IMR-90 (cell line): Measurements from ENCODE around the gene DUSP8. TPM values are rescaled to one million over a fixed set of nuclear protein-coding genes. Genes with fewer than 3 reads are reported as not detected.

Experiments used
- ATAC-seq: fragments of 200-7000 bp; cut with Tn5 transposase; 2 replicates; pipeline ENCODE4 v1.9.1; 2020; ENCODE audit warnings: low read depth, mild to moderate bottlenecking, moderate library complexity
- BruUV-seq: library from RNA; stranded (reverse); fragments of 400-500 nt; replicated peaks from 2 replicates; lab custom pipeline; 2021; lab: Mats Ljungman, UMichigan
- CTCF ChIA-PET: fragments of 300-600 bp; formaldehyde crosslinking; extraction: SDS; loops from one replicate; lab custom pipeline; 2021; ENCODE audit warnings: antibody characterized with exemption; lab: Yijun Ruan, JAX
- POLR2A ChIA-PET: fragments of 300-600 bp; sonication (Branson Sonifier 250); formaldehyde crosslinking; loops from one replicate; lab custom pipeline; 2022; ENCODE audit warnings: antibody characterized with exemption; ENCODE audit not compliant: unreplicated experiment; lab: Charles Lee
- DNase-seq: peaks from one replicate; pipeline ENCODE4 v3.0.0; 2013
- H2AFZ ChIP-seq: replicated peaks from 2 replicates; pipeline ENCODE3; 2013; ENCODE audit warnings: low read length, mild to moderate bottlenecking; ENCODE audit not compliant: poor library complexity
- H2AK5ac ChIP-seq: 2 replicates; pipeline ENCODE4 v1.6.1; 2013; ENCODE audit warnings: low read depth, low read length, inconsistent platforms
- H2AK9ac ChIP-seq: replicated peaks from 2 replicates; pipeline ENCODE3; 2013; ENCODE audit warnings: mild to moderate bottlenecking, low read depth, low read length, moderate library complexity; ENCODE audit not compliant: poor library complexity
- H2BK120ac ChIP-seq: 2 replicates; pipeline ENCODE4 v1.6.1; 2013; ENCODE audit warnings: low read depth, low read length, inconsistent platforms
- H2BK15ac ChIP-seq: 3 replicates; pipeline ENCODE4 v1.6.1; 2013; ENCODE audit warnings: low read depth, low read length, inconsistent platforms
- H2BK20ac ChIP-seq: 2 replicates; pipeline ENCODE4 v1.6.1; 2013; ENCODE audit warnings: low read depth, mild to moderate bottlenecking, inconsistent platforms, low read length, moderate library complexity
- H2BK5ac ChIP-seq: 2 replicates; pipeline ENCODE4 v1.6.1; 2013; ENCODE audit warnings: mild to moderate bottlenecking, low read depth, low read length, inconsistent platforms; ENCODE audit not compliant: poor library complexity, severe bottlenecking
- H3K14ac ChIP-seq: replicated peaks from 2 replicates; pipeline ENCODE4 v1.6.1; 2013; ENCODE audit warnings: low read depth, low read length, inconsistent platforms
- H3K18ac ChIP-seq: 2 replicates; pipeline ENCODE4 v1.6.1; 2013; ENCODE audit warnings: low read depth, low read length, control low read depth
- H3K23ac ChIP-seq: 2 replicates; pipeline ENCODE4 v1.6.1; 2013; ENCODE audit warnings: low read depth, low read length, inconsistent platforms
- H3K27ac ChIP-seq: 2 replicates; pipeline ENCODE4 v1.5.1; 2013; ENCODE audit warnings: mild to moderate bottlenecking, control low read depth, low read length; ENCODE audit not compliant: insufficient read depth
- H3K27me3 ChIP-seq: 2 replicates; pipeline ENCODE4 v1.6.1; 2013; ENCODE audit warnings: low read length; ENCODE audit not compliant: control insufficient read depth, insufficient read depth
- H3K36me3 ChIP-seq: 2 replicates; pipeline ENCODE4 v1.6.1; 2013; ENCODE audit warnings: low read length, mixed read lengths; ENCODE audit not compliant: control insufficient read depth, insufficient read depth
- H3K4ac ChIP-seq: 2 replicates; pipeline ENCODE4 v1.6.1; 2013; ENCODE audit warnings: low read depth, low read length, inconsistent platforms
- H3K4me1 ChIP-seq: 2 replicates; pipeline ENCODE4 v1.6.1; 2013; ENCODE audit warnings: low read length, mixed read lengths; ENCODE audit not compliant: control insufficient read depth, insufficient read depth
- H3K4me2 ChIP-seq: 2 replicates; pipeline ENCODE4 v1.6.1; 2013; ENCODE audit warnings: low read depth, mild to moderate bottlenecking, control low read depth, low read length, moderate library complexity
- H3K4me3 ChIP-seq: 2 replicates; pipeline ENCODE4 v1.5.1; 2013; ENCODE audit warnings: low read depth, mild to moderate bottlenecking, control low read depth, low read length, moderate library complexity; ENCODE audit not compliant: insufficient read depth
- H3K56ac ChIP-seq: 2 replicates; pipeline ENCODE4 v1.6.1; 2013; ENCODE audit warnings: low read length, inconsistent platforms; ENCODE audit not compliant: insufficient read depth; ENCODE audit errors: extremely low read depth
- H3K79me1 ChIP-seq, 2 experiments: 2 replicates each; pipeline ENCODE4 v1.6.1; 2013; ENCODE audit warnings: low read length in 2 of 2, inconsistent platforms in 1 of 2, low read depth in 1 of 2
- H3K9ac ChIP-seq: 2 replicates; pipeline ENCODE4 v1.6.1; 2013; ENCODE audit warnings: low read depth, low read length, control low read depth
- H3K9me1 ChIP-seq: 2 replicates; pipeline ENCODE4 v1.6.1; 2013; ENCODE audit warnings: low read length, inconsistent platforms; ENCODE audit not compliant: insufficient read depth
- H3K9me3 ChIP-seq: 2 replicates; pipeline ENCODE4 v1.6.1; 2013; ENCODE audit warnings: low read length; ENCODE audit not compliant: control insufficient read depth, insufficient read depth
- H4K20me1 ChIP-seq: 2 replicates; pipeline ENCODE4 v1.6.1; 2013; ENCODE audit warnings: low read length, inconsistent platforms; ENCODE audit not compliant: insufficient read depth
- H4K5ac ChIP-seq: 2 replicates; pipeline ENCODE4 v1.6.1; 2013; ENCODE audit warnings: mild to moderate bottlenecking, low read depth, low read length, control low read depth
- H4K8ac ChIP-seq, 2 experiments: 2 replicates each; pipeline ENCODE4 v1.6.1; 2013; ENCODE audit warnings: low read depth in 2 of 2, low read length in 2 of 2, control low read depth in 1 of 2, inconsistent platforms in 1 of 2
- H4K91ac ChIP-seq: 2 replicates; pipeline ENCODE4 v1.6.1; 2013; ENCODE audit warnings: low read depth, low read length, inconsistent platforms; ENCODE audit not compliant: insufficient read depth
- BHLHE40 ChIP-seq: fragments of 150-350 bp; IDR thresholded peaks from 2 replicates; pipeline ENCODE4 v1.6.1; 2016; ENCODE audit warnings: mild to moderate bottlenecking, low read depth, low read length
- FOS ChIP-seq: fragments of 150-350 bp; IDR thresholded peaks from 2 replicates; pipeline ENCODE4 v1.6.1; 2016; ENCODE audit warnings: low read depth, low read length
- MXI1 ChIP-seq: IDR thresholded peaks from 2 replicates; pipeline ENCODE4 v1.6.1; 2012; ENCODE audit warnings: low read depth, mild to moderate bottlenecking, low read length, moderate library complexity, borderline replicate concordance
- RFX5 ChIP-seq: IDR thresholded peaks from 2 replicates; pipeline ENCODE4 v1.8.0; 2012; ENCODE audit warnings: low read depth, mild to moderate bottlenecking, low read length, moderate library complexity
- USF2 ChIP-seq: fragments of 150-350 bp; IDR thresholded peaks from 2 replicates; pipeline ENCODE4 v1.6.1; 2017; ENCODE audit warnings: mild to moderate bottlenecking, antibody characterized with exemption, low read length, low read depth
- WGBS, 2 experiments: methylation state at CpG; one replicate each; pipeline versions ENCODE4 v1.1.5 to v1.1.7; 2013; ENCODE audit warnings: missing lambda C conversion rate in 2 of 2; ENCODE audit not compliant: insufficient read length in 1 of 2; ENCODE audit errors: extremely low coverage in 2 of 2; 5-methylcytosine and 5-hydroxymethylcytosine counted together
- dilution Hi-C: fragments of 300-500 bp; cut with HindIII; formaldehyde crosslinking; loops from one replicate; pipeline ENCODE4 v1.14.3; 2018; ENCODE audit warnings: low sequenced_read_pairs; ENCODE audit not compliant: unreplicated experiment
- in situ Hi-C: fragments of 300-500 bp; cut with MboI; formaldehyde crosslinking; loops from 3 replicates; pipeline ENCODE4 v1.14.3; 2019; ENCODE audit warnings: low sequenced_read_pairs, inconsistent platforms, mixed read lengths
- intact Hi-C: fragments of 100-400 bp; cut with micrococcal nuclease; formaldehyde crosslinking; loops from 2 replicates; pipeline ENCODE4 v1.10.0; 2022
- polyA plus RNA-seq, 3 experiments: library from polyadenylated mRNA; depleted of rRNA; stranded (reverse); fragments of >200 nt; gene quantifications; 2 replicates each; pipeline ENCODE4 v1.2.3, GENCODE V29; 2012; ENCODE audit warnings: low replicate concordance in 1 of 3
- total RNA-seq: library from RNA; depleted of rRNA; stranded (reverse); fragments of >200 nt; gene quantifications from 2 replicates; pipeline ENCODE4 v1.2.3, GENCODE V29; 2012

The DUSP8 gene
- total and polyA plus RNA-seq, 2 of the 4 experiments (the other 2 are of a cell fraction), result 0.72 to 4.2 TPM

GRCh38 chr11:1557051-1557884, 14.8 kb downstream of the DUSP8 start (continued):
- no peak for TF ChIP-seq RFX5
- TF ChIP-seq BHLHE40, result no peak

GRCh38 chr11:1556278-1556902, 15.7 kb downstream of the DUSP8 start:
- Histone ChIP-seq H2AK9ac (no peak overlapping the region), H2AK5ac (no peak overlapping the region), H3K4me2 (no peak overlapping the region), H4K8ac (no peak overlapping the region), H3K79me1 (peaks cover 0 to 16% of the 10 kb centered on the region in 2 experiments; a peak in 1 of 4 replicates), H2BK15ac (no peak overlapping the region), H3K9me1 (peaks cover 14% of the 10 kb centered on the region), H2BK120ac (no peak overlapping the region), H3K23ac (no peak overlapping the region), H3K18ac (no peak overlapping the region), H3K4ac (no peak overlapping the region), H2BK20ac (no peak overlapping the region), H3K56ac (no peak overlapping the region), H2AFZ (no peak overlapping the region), H3K4me3 (no peak overlapping the region), H3K36me3 (peaks cover 9% of the 10 kb centered on the region; the same call in 1 of the 2 replicates), H3K27me3 (no peaks in the 10 kb centered on the region; the same call in 1 of the 2 replicates), H4K5ac (no peak overlapping the region), H4K91ac (no peak overlapping the region), H3K9ac (no peak overlapping the region), H2BK5ac (no peak overlapping the region), H3K14ac (no peak overlapping the region), H3K27ac (no peak overlapping the region), H4K20me1 (peaks cover 11% of the 10 kb centered on the region), H3K4me1 (peaks cover 20% of the 10 kb centered on the region), H3K9me3 (no peaks in the 10 kb centered on the region)
- CTCF ChIA-PET, result no interaction called here
- WGBS, 2 experiments, result 70 to 100% methylated on average over 2 to 22 of the region's 63 CpGs
- in situ Hi-C loops (no loop called here), intact Hi-C loops (no loop called here), dilution Hi-C loops (no loop called here)
- ATAC-seq (no peak), DNase-seq (no peak)
- BruUV-seq, result no TSS peak
- POLR2A ChIA-PET, result no interaction called here
- TF ChIP-seq USF2, result no peak
- no peak for TF ChIP-seq FOS
- no peak for TF ChIP-seq BHLHE40
- no peak for TF ChIP-seq MXI1
